ENCODE measurements around the gene GRK6.
A peak's percentile ranks its signal among the peaks of the same experiment; 100 is the strongest.

GRK6 gene

GRCh38 chr5:177426566-177427210 lies at the start of gene GRK6:
TSS of gene GRK6 (plus strand) at chr5:177426676. CDS start at chr5:177426846, 170 bp downstream.
- DNase-seq (ENCODE audit: low read depth in 2 of 2): peak in 1 of 2 donors; percentile 62

GRCh38 chr5:177377851-177378776 lies 48.4 kb upstream of the GRK6 start:
- DNase-seq (ENCODE audit: low read depth in 2 of 2): no peak

- DNase-seq (ENCODE audit: low read depth in 2 of 2): no peak
Measured at GRCh38 chr5:177378884-177379883, 47.3 kb upstream of the GRK6 start.

GRCh38 chr5:177380805-177381126 lies 45.7 kb upstream of the GRK6 start:
- no peak for DNase-seq (ENCODE audit: low read depth in 2 of 2)

GRCh38 chr5:177382423-177383029 lies 44.0 kb upstream of the GRK6 start:
- no peak for DNase-seq (ENCODE audit: low read depth in 2 of 2)

- DNase-seq (ENCODE audit: low read depth in 2 of 2): no peak
Measured at GRCh38 chr5:177383181-177383580, 43.3 kb upstream of the GRK6 start.

- no peak for DNase-seq (ENCODE audit: low read depth in 2 of 2)
Measured at GRCh38 chr5:177384134-177384533, 42.3 kb upstream of the GRK6 start, which contains the start of gene SLC34A1. TSS of gene SLC34A1 (plus strand) at chr5:177384434. CDS start at chr5:177385742, 1,308 bp downstream.

- DNase-seq (ENCODE audit: low read depth in 2 of 2): no peak
Measured at GRCh38 chr5:177385720-177386119, 40.8 kb upstream of the GRK6 start.

- no peak for DNase-seq (ENCODE audit: low read depth in 2 of 2)
Measured at GRCh38 chr5:177386542-177386941, 39.9 kb upstream of the GRK6 start.

GRCh38 chr5:177387405-177387804 lies 39.1 kb upstream of the GRK6 start:
- DNase-seq (ENCODE audit: low read depth in 2 of 2): no peak

GRCh38 chr5:177388521-177389052 lies 37.9 kb upstream of the GRK6 start:
- no peak for DNase-seq (ENCODE audit: low read depth in 2 of 2)

- peak; percentile 26 to 38 for DNase-seq (ENCODE audit: low read depth in 2 of 2)
Measured at GRCh38 chr5:177389241-177390169, 37.0 kb upstream of the GRK6 start.

GRCh38 chr5:177390363-177391300 lies 35.8 kb upstream of the GRK6 start:
- peak; percentile 68 to 80 for DNase-seq (ENCODE audit: low read depth in 2 of 2)

- no peak for DNase-seq (ENCODE audit: low read depth in 2 of 2)
Measured at GRCh38 chr5:177392765-177393164, 33.7 kb upstream of the GRK6 start.

GRCh38 chr5:177393206-177393765 lies 33.2 kb upstream of the GRK6 start:
- DNase-seq (ENCODE audit: low read depth in 2 of 2): no peak

GRCh38 chr5:177393990-177394389 lies 32.5 kb upstream of the GRK6 start:
- no peak for DNase-seq (ENCODE audit: low read depth in 2 of 2)

- DNase-seq (ENCODE audit: low read depth in 2 of 2): no peak
Measured at GRCh38 chr5:177396078-177396477, 30.4 kb upstream of the GRK6 start.

- DNase-seq (ENCODE audit: low read depth in 2 of 2): no peak
Measured at GRCh38 chr5:177396807-177397206, 29.7 kb upstream of the GRK6 start.

All from stimulated activated CD8-positive, alpha-beta memory T cell treated with anti-CD3 and anti-CD28 coated beads, Interleukin-15, amount 100 ng/mL, for 48 hours (primary cell).